HG03442 (cell line): ENCODE results near the gene UQCC2.

Experiments used
- ATAC-seq: cut with Tn5 transposase; IDR thresholded peaks from one replicate; pipeline ENCODE4 v1.9.1; 2021; ENCODE audit warnings: mild to moderate bottlenecking, moderate library complexity; ENCODE audit not compliant: unreplicated experiment

UQCC2 gene

DNA sequence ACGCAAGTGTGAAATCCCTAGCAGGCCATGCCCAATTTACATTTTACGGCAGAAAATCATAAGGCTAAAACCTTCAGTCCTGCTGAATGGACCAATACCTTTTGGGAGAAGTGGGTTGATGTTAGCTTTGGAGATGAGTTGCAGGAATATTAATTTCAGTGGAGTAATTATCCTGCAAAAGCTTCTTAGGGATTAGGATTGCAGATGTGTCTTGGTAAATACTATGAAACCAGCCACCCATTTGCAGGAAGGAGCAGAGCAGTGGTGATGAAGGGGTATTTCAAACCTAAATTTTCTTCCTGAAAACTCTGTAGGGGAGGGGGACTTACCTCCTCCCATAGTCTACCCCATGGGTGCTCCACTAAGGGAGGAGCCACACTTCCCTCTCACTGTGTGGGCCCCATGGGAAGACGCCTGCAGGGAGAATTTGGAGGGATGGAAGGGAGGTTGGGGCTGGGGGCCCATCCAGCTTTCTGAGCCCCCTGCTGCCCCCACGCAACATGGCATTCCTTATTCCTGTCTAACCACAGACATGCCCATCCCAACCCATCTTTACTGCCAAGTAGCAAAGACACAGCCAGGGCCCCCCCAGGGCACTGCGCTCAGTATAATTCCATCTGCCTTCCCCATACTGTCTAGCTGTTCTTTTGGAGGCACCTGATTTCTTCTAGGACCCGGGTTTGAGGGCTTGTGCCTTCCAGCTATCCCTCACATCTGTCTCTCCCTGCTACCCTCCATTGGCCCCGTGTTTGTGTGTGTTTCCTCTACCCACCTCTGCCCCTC lies 14.6 kb upstream of the UQCC2 start:
- ATAC-seq: no peak

GRCh38 chr6:33725222-33725621 lies 13.7 kb upstream of the UQCC2 start:
- no peak for ATAC-seq

GRCh38 chr6:33724102-33725023 lies 12.9 kb upstream of the UQCC2 start:
- ATAC-seq: no peak

- ATAC-seq: no peak
Observed at GRCh38 chr6:33723371-33724085, 12.0 kb upstream of the UQCC2 start.

DNA sequence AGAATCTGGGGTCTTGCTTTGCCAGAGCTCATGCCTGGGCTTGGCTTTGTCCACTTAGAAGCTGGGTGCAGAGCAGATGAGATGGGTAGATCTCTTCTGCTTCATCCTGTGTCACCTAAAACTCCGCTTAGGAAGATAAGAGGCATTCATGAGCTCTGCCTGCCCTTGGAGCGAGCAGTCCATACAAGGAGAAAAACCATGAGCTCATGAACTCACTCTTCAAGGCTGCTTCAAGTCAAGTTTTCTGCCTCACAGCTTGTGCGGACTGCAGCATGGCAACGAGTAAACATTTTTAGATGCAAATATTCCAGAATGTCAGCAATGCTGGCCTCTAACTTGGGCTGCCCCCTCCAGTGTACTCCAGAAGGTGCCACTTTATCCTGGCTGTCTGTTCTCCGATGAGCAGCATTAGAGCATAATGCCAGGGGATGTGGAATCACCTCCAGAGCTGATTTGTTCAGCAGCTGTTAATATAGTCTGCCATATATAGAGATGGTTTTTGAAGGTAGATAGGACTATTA lies 10.7 kb upstream of the UQCC2 start:
- ATAC-seq: no peak

DNA sequence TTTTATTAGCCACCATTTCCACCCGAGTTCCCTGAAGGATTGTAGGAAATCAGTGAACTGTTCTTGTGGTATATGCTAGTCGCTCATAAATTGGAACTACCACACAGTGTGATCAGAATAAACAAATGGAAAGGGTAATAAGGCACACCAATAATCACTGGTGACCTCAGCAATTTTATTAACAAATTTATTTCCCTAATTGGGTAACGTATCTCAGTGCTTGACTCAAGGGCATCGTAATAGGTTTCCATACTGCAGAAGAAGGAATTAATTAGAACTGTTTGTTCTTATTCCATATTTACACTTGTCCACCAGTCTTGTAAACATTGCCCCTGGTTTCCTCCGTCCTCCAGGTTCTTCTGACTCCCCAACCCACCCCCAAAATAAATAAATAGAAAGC lies 10.0 kb upstream of the UQCC2 start:
- no peak for ATAC-seq

DNA sequence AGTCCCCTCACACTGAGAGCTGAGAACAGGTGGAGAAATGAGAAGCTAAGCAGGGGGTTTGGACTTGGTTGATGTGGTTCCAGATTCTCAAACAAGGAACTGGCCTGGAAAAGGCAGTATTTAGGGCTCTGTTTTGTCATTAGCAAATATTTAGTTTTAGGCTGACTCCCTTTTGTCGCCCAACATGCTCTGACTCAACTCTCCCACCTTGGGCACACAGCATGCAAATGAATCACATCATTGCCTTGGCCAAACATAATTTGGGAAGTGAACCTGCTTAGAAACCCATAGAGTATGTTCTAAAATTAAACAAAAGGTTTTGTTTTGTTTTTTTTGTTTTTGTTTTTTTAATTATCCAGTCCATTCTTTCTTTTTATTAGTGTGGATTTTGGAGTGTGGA lies 9.5 kb upstream of the UQCC2 start:
- no peak for ATAC-seq

DNA sequence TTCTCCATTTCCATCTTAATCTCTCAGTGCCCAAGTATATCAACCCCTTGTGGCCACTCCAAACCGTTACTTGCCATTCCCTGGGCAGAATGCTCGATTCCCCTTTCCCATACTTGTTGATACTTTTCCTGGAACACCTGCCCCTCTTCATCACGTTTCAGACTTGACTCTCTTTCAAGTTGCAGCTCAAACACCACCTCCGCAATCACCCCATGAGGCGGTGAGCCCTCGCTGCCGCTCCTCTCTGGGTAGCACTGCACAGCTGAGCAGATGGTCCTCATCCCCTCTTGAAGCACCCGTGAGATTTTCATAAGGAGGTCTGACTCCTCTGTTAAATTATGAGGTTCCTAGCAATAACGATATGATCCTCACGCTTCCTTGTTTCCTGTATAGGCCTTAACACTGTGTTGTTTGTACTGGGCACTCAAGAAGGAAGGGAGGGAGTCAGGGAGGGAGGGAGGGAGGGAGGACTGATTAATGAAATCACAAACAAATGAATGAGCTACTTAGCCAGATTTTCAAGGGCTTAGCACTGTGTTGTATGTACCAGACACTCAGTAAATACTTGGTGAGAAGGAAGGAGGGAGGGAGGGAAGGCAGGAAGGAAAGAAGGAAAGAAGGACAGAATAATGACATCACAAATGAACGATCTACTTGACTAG lies 8.0 kb upstream of the UQCC2 start:
- ATAC-seq: no peak

GRCh38 chr6:33718713-33719112 lies 7.2 kb upstream of the UQCC2 start:
- ATAC-seq: no peak

- ATAC-seq: no peak
Observed at GRCh38 chr6:33717934-33718455, 6.5 kb upstream of the UQCC2 start.

- no peak for ATAC-seq
Observed at GRCh38 chr6:33716890-33717632, 5.6 kb upstream of the UQCC2 start.

- no peak for ATAC-seq
Observed at GRCh38 chr6:33716379-33716778, 4.9 kb upstream of the UQCC2 start.

- ATAC-seq: no peak
Observed at GRCh38 chr6:33714385-33715040, 3.0 kb upstream of the UQCC2 start.

DNA sequence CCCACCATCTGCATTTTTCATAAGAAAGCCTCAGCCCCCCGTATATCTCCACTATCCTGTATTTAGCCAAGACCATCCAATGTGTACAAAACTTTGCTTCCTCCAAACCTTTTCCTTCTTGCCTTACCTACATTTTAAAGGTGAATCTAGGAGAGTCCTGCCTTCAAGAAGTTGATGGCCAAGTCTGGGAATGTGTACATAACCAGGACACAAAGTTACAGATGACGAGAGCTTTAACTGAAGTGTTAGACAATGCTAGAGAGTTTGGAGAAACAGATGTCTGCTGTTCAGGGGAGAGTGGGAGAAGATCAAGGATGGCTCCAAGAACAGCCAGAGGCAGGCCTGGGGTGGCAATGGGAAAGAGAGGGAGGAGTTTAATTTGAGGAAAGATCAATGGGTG lies 2.3 kb upstream of the UQCC2 start:
- ATAC-seq: no peak

- ATAC-seq: no peak
Observed at GRCh38 chr6:33712914-33713313, 1.4 kb upstream of the UQCC2 start.

- no peak for ATAC-seq
Observed at GRCh38 chr6:33710296-33711121, 991 bp downstream of the UQCC2 start.

DNA sequence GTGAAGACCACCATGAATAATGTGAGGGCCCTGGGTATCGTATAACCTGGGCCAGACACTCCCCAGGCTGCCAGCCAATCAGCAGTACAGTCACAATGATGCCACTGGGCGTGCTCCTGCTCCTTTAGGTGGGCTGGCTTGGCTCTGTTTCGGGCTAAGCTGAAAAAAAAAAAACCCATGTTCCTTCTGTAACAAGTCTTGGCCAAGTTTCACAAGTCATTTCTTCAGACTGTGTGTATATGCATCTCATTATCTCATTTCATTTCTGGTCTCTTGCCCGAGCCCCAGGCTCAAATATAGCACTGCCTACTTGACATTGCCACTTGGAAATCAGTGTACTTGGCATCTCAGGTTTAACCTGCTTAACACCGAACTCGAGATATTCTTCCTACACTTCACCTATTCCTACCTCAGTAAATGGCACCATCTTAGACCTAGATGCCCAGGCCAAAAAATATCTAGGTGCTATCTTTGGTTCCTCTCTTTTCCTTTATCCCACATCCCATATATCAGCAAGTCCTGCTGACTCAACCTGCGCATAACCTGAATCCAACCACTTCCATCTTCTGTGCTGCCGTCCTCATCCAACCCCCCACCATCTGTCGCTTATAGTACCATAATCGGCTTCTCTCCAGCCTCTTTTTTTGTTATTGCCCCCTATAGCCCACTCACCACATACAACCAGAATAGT lies 1.8 kb downstream of the UQCC2 start:
- ATAC-seq: no peak
